AG04449 (cell line): Measurements from ENCODE around the gene TMEM94.
"Not testable (repeated sequence)": the region's sequence is repeated elsewhere in the genome, so short reads cannot be mapped to it uniquely, and the experiment has no call there.

Experiments
- CTCF ChIA-PET: fragments of 350-600 bp; formaldehyde crosslinking; extraction: SDS; loops from one replicate; lab custom pipeline; 2021; ENCODE audit warnings: antibody characterized with exemption; lab: Yijun Ruan, JAX
- POLR2A ChIA-PET: fragments of 400-600, 350-600 bp; formaldehyde crosslinking; extraction: SDS; loops from one replicate; lab custom pipeline; 2020; ENCODE audit warnings: antibody characterized with exemption, inconsistent platforms; lab: Yijun Ruan, JAX
- DNase-seq: peaks from one replicate; pipeline ENCODE4 v3.0.0-alpha.2; 2010; ENCODE audit warnings: low read depth, low spot score
- H3K4me3 ChIP-seq: 2 replicates; pipeline ENCODE4 v1.5.1; 2011; ENCODE audit warnings: low read depth, mild to moderate bottlenecking, control low read depth, low read length
- CTCF ChIP-seq: IDR thresholded peaks from one replicate; pipeline ENCODE4 v1.5.1; 2011; ENCODE audit warnings: mild to moderate bottlenecking, moderate library complexity, low read length, control low read depth, inconsistent platforms; ENCODE audit not compliant: insufficient read depth; ENCODE audit errors: missing control alignments

Gene TMEM94

DNA sequence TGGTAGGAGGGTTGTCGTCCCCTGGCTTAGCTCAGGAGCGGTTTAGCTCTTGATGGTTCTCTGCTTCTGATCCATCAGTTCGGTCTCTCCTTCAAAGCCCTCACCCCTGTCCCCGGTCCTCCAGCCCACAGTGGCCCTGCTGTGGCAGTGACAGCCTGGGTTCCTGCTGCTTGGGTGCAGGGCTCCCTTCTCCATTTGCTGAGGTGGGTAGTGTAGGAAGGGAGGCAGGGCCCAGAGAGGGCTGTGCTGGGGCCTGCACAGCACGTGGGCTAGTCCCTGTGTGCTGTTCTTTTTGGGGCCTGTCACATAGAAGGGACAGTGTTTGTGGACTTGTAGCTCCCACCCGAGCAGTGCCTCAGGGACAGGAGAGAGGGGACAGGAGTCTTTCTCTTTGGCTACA is 18.3 kb downstream of the TMEM94 start:
- POLR2A ChIA-PET = no interaction called here
- no peak for DNase-seq
- no peak overlapping the region for H3K4me3 ChIP-seq
- CTCF ChIA-PET = interaction anchor here (0.8 to 1.0 kb wide), 3 partner anchors 11 to 18 kb away, joined by 3 to 4 read pairs (median 3); partner anchors contain the start of gene TMEM94
- no peak for TF ChIP-seq CTCF

DNA sequence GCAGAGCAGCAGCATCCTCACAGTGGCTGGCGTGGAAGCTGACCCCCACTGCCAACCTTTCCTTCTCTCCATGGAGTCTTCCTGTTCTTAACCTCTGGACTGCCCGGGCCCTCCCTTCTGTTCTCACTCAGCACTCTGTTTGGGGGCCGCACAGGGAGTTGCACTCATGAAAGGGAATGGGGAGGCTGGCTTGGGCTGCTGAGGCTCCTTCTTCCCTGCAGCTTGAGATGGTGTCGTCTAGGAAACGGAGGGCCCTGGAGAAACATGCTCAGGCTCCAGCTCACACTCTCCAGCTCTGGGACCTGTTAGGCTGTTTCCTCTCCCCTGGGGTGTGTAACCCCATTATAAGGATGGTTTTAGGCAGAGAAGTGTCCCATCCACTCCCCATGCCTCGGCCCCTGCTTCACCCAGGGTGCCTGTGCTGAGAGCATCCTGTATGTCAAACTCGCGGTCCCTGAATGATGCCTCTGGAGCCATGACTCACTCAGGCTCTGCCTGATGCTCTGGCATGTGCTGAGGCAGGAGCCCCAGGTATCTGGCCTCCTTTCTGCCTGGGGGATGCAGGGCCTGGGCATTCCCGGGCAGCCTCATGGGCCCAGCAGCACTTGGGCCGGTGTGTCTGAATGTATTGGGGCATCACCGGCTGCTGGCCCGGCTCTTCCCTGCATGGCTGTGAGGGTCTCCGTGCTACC is 18.9 kb downstream of the TMEM94 start:
- no peak overlapping the region for H3K4me3 ChIP-seq
- ChIA-PET POLR2A (interaction anchor here (0.9 kb wide), 1 partner anchor 23 kb away, joined by 3 read pairs; no protein-coding TSS in a partner anchor), CTCF (interaction anchor here (0.7 to 3.4 kb wide), 6 partner anchors 11 to 49 kb away, joined by 3 to 9 read pairs (median 3); partner anchors contain the start of genes TMEM94 and TSEN54)
- DNase-seq = no peak
- no peak for TF ChIP-seq CTCF

DNA sequence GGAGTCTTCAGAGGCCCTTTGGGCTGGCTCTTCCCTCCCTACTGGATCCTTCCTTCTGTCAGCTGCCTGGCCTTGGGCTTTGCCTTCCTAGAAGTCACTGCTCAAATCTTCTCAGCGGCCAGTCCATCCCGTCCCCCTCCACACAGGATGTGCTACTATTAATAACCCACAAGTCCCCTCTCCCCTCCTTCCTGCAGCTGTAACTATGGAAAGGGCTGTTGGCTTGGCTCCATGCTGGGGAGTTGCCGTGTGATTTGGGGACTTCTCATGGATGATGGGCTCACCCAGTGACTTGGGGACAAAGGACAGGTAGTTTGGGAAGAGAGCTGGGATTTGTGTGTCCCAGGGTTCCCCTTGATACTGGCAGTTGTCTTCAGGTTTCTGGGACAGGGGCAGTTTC is 19.4 kb downstream of the TMEM94 start:
- no peak overlapping the region for H3K4me3 ChIP-seq
- TF ChIP-seq CTCF = no peak
- POLR2A ChIA-PET = interaction anchor here (0.9 kb wide), 1 partner anchor 22 kb away, joined by 3 read pairs; no protein-coding TSS in a partner anchor
- CTCF ChIA-PET = interaction anchor here (0.6 to 3.4 kb wide), 8 partner anchors 11 to 205 kb away, joined by 3 to 9 read pairs (median 3); partner anchors contain the start of genes MIF4GD, TMEM94 and TSEN54
- no peak for DNase-seq

DNA sequence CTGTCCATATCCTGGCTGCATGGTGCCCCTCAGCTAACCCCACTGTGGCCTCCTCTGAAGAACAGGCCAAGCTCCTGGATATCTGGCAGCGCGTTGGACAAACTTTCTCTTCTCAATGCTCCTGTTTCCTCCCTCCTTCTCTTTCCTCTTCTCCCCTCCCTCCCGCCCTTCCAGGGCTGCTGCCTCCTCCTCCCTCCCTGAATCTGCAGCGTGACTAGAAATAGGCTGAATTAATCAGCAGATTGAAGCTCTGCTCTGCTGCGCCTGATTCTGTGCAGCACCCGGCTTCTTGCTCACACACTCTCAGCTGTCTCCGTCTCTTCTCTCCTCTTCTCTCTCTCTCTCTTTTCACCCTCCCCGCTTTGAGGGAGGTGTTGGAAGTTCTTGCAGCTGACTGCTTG is 19.8 kb downstream of the TMEM94 start:
- no peak overlapping the region for H3K4me3 ChIP-seq
- no peak for DNase-seq
- ChIA-PET CTCF (interaction anchor here (0.6 to 3.4 kb wide), 8 partner anchors 10 to 205 kb away, joined by 3 to 9 read pairs (median 3); partner anchors contain the start of genes MIF4GD and TSEN54), POLR2A (interaction anchor here (1.0 kb wide), 1 partner anchor 19 kb away, joined by 3 read pairs; no protein-coding TSS in a partner anchor)
- no peak for TF ChIP-seq CTCF

DNA sequence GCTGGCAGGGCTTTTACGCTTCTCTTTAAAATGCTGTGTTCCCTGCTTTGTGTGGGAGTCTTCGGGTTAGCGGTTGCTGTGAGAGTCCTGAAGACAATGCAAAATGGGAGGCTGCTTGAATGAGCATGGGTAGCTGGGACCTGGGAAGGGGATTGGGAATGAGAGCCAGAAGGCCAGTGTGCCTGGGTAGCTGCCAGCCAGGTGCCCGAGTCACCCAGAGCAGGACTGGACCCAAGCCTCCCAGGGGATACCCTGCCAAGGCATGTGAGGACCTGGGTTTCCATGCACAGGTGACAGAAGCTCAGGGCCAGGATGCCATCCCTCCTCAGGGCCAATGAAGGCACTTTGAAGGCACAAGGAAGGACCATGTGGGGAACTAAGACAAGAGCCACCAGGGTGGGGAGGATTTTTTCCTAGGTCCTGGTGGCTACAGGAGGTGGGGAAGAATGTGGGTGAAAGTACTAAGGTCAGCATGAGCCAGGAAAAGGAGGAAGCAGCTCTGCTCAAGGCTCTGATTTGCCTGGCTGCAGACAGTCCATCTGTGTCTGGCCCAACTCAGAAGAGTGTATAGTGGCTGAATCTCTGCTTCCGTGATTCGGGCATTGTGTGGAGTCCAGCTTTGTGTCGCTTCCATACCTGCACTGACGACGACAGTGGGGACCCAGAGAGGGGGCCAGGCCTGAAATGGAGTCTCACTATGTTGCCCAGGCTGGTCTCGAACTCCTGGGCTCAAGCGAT is 20.5 kb downstream of the TMEM94 start:
- H3K4me3 ChIP-seq = no peak overlapping the region
- DNase-seq = no peak
- TF ChIP-seq CTCF = no peak
- ChIA-PET CTCF (interaction anchor here (0.6 to 3.4 kb wide), 8 partner anchors 10 to 206 kb away, joined by 3 to 9 read pairs (median 3); partner anchors contain the start of gene MIF4GD), POLR2A (interaction anchor here (1.0 kb wide), 1 partner anchor 19 kb away, joined by 3 read pairs; no protein-coding TSS in a partner anchor)

GRCh38 chr17:75477490-75477862 is 21.0 kb downstream of the TMEM94 start:
- POLR2A ChIA-PET = interaction anchor here (1.0 kb wide), 1 partner anchor 20 kb away, joined by 3 read pairs; no protein-coding TSS in a partner anchor
- not testable (repeated sequence) for H3K4me3 ChIP-seq, DNase-seq
- CTCF ChIA-PET = interaction anchor here (1.2 to 3.4 kb wide), 3 partner anchors 9 to 55 kb away, joined by 3 to 9 read pairs (median 3); no protein-coding TSS in a partner anchor
